NCI-H1092 treated with DMSO at 0.1 percent for 48 hours (cell line): Measurements from ENCODE around the gene SPSB1.
"Not testable (repeated sequence)": the region's sequence is repeated elsewhere in the genome, so short reads cannot be mapped to it uniquely, and the experiment has no call there.

Experiments used
- DNase-seq: peaks from one replicate; lab custom pipeline; 2025; lab: John Stamatoyannopoulos, UW

SPSB1 gene

DNA sequence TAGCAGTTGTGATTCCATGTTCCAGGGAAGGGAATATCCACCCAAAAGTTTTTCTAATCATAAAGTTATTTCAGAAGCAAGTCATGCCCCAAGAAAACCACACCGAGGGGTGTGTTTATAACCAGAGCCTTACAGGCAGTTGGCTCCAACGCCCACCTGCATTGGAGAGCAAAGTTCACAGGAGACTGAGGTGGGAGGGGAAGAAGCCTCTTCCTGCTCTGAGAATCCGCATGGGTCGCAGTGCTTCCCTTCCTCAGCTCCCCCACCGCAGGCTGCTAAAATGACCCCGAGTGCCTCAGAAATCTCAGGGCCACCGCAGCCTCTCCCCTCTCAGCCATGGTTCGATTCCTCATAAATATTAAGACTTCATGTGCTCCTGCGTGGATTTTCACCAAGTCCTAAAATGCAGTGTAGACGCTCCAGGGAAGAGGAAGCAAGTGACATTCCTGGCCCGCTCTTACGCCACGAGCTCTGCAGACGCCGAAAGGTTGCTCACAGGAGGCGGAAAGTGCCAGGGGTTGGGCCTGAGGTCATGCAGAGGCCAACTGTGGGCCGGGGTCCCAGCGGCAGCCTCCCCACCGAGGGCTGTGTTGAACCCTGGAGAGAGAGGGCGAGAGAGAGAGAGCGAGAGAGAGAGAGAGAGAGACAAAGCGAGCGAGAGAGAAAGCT, 13.4 kb upstream of the SPSB1 start:
- DNase-seq = no peak

- DNase-seq = no peak
Observed at GRCh38 chr1:9280015-9280860, 12.5 kb upstream of the SPSB1 start.

GRCh38 chr1:9281071-9281827, 11.4 kb upstream of the SPSB1 start:
- DNase-seq = no peak

GRCh38 chr1:9281908-9282695, 10.6 kb upstream of the SPSB1 start:
- DNase-seq = no peak

DNA sequence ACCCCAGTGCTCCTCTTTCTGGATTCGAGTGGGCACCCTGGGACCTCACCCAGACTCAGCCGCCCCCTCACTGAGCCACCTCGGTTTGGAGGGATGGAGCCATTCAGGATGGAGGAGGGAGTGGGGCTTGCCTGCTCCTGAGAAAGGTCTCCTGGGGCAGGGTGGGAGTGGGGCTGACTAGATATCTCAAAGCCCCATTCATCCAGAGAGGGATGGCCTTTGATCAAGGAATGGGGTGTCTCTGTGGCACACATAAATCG, 10.1 kb upstream of the SPSB1 start:
- no peak for DNase-seq

GRCh38 chr1:9284061-9284460, 8.6 kb upstream of the SPSB1 start:
- DNase-seq = no peak

GRCh38 chr1:9286556-9286955, 6.1 kb upstream of the SPSB1 start:
- DNase-seq = no peak

DNA sequence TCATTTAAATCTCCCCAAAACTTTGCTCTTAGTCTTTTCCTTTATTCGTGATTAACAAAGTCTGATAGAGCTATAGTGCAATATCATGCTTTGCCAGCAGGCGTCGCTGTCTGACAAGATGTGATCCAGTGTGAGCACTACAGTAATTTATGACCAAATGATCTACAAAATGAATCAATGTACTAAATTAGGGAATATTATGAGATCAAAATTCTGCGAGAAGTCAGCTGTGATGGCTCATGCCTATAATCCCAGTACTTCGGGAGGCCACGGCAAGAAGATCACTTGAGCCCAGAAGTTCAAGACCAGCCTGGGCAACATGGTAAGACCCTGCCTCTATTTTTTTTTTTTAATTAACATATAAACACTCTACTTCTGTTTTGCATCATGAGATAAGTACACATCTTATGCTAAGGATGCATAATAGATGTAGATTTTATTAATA, 3.6 kb upstream of the SPSB1 start:
- no peak for DNase-seq

- DNase-seq = no peak
Observed at GRCh38 chr1:9289711-9290485, 2.8 kb upstream of the SPSB1 start.

GRCh38 chr1:9291914-9292360, 757 bp upstream of the SPSB1 start:
- no peak for DNase-seq

DNA sequence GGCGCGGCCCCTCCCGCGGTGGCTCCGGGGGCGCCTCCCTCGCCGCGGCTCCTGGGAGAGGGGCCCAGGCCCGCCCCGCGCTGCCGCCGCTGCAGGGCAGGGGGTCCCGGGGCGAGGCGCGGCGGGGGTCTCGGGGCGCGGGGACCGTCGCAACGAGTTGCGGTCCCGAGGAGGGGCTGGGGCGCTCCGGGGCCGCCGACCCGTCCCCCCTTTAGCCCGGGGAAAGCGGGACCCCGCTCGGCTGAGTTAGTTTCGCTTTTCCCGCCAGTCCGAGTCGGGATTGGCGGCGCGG, 493 bp downstream of the SPSB1 start:
- DNase-seq = no peak

- peak; percentile 29 for DNase-seq
Observed at GRCh38 chr1:9293533-9294404, 1.1 kb downstream of the SPSB1 start.

GRCh38 chr1:9294405-9294773, 1.7 kb downstream of the SPSB1 start:
- DNase-seq = no peak

DNA sequence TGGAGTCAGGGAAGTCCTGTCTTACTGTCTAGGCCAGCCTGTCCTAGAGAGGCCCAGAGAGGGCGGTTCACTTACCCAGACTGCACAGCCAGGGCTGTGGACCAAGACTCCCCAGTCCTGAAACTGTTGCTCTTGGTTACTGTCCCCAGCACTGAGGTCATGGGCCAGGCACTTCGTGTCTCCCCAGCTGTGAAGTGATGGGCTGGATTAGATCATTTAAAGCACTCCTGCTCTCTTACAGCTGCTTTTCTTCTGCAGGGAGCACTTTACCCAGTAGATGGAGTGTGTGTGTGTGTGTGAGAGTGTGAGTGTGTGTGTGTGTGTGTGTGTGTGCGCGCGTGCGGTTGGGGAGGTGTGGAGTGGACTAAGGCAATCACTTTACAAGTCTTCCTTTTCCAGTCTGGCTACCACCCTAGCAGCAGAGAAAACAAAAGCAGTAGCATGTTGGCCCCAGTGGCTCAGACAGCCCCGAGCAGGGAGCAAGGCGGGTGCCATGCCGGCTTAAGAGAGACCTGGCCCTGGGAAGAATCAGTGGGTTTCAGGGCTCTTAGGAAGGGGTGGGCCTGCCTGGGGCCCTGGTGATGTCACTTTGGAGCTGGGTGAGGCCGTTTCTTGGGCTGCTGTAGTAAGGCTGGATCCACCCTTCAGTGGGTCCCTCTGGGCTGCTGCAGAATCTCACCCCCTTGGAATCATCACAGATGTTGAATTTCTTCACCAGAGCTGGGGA, 2.4 kb downstream of the SPSB1 start:
- DNase-seq = no peak

GRCh38 chr1:9295884-9296283, 3.2 kb downstream of the SPSB1 start:
- no peak for DNase-seq

GRCh38 chr1:9296850-9297249, 4.2 kb downstream of the SPSB1 start:
- DNase-seq = no peak

DNA sequence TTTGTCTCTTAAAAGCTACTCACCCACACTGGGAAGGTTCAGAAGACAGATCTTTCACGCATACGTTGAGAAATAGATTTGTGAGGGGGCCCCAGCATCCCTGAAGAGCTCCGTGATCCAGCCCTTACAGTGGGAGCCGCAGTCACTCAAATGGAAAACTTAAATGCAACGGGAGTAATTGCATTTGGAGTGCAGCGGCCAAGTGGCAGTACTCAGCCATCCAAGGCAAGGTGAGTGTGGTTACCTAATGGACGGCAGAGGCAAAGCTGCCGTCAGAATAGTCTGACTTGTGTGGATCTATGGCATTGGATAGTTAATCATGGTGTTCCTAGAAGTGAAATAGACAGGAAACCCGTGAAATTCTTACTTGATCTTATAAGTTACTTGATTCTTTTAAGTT, 5.1 kb downstream of the SPSB1 start:
- DNase-seq = no peak

DNA sequence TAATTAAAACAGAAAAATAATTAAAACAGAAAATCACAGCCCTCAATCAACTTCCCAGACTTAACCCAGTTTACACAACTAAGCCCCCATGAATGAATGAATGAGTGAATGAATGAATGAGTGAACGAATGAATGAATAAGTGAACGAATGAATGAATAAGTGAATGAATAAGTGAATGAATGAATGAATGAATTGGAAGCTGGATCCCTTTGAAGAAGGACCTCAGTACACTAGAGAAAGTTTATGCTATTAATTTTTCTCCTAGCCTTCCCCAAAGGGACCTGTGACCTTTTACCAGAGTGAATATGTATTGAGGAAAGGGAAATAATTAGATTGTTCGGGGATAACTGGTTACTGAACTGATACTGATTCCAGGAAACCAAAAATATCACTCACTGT, 5.6 kb downstream of the SPSB1 start:
- DNase-seq = no peak

DNA sequence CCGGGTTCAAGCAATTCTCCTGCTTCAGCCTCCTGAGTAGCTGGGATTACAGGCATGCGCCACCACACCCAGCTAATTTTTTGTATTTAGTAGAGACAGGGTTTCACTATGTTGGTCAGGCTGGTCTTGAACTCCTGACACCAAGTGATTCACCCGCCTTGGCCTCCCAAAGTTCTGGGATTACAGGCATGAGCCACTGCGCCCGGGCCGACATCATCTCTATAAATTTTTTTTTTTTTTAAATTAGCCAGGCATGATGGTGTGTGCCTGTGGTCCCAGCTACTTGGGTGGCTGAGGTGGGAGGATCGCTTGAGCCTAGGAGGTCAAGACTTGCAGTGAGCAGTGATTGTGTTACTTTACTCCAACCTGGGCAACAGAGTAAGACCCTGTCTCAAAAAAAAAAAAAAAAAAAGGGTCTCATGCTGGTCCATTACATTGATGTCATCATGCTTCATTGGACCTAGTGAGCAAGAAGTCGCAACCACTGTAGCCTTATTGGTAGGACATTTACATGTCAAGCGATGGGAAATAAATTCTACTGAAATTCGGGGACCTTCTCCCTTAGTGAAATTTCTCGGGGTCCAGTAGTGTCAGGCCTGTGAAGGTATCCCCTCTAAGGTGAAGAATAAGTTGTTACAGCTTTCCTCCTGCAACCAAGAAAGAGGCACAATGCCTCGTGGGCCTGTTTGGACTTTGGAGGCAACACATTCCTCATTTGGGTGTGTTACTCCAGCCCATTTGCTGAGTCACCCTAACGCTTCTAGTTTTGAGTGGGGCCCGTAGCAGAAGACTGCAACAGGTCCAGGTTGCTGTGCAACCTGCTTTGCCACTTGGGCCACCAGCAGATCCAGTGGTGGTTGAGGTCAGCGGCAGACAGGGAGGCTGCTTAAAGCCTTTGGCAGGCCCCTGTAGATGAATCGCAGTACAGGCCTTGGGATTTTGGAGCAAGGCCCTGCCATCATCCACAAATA, 7.2 kb downstream of the SPSB1 start:
- not testable (repeated sequence) for DNase-seq
